ENCODE data around the gene CBFA2T2. TPM values are rescaled to one million over a fixed set of nuclear protein-coding genes. Genes with fewer than 3 reads are reported as not detected.

The CBFA2T2 gene
- total RNA-seq, result 3.0 and 7.6 TPM in 2 replicates

GRCh38 chr20:33490023-33490933 lies at the start of gene CBFA2T2:
Gene CBFA2T2 (plus strand): TSS chr20:33490096. CDS start chr20:33490268, 172 bp downstream.

GRCh38 chr20:33443512-33444239 lies 46.2 kb upstream of the CBFA2T2 start, which contains the start of gene SNTA1:
Gene SNTA1 (minus strand): TSS chr20:33443763. CDS start chr20:33443620, 143 bp downstream.

GRCh38 chr20:33662172-33662571 lies 172.3 kb downstream of the CBFA2T2 start, which contains the start of gene C20orf144:
Gene C20orf144 (plus strand): TSS chr20:33662327. CDS start chr20:33662346, 19 bp downstream.

GRCh38 chr20:33666293-33667244 lies 176.7 kb downstream of the CBFA2T2 start, which contains the start of gene ACTL10:
Gene ACTL10 (plus strand): TSS chr20:33666943. CDS start chr20:33667498, 555 bp downstream.

GRCh38 chr20:33674294-33675135 lies 184.6 kb downstream of the CBFA2T2 start, which contains the start of gene NECAB3:
Gene NECAB3 (minus strand): TSS chr20:33674428. CDS start chr20:33674352, 76 bp downstream.

GRCh38 chr20:33686100-33686983 lies 196.4 kb downstream of the CBFA2T2 start, which contains the start of gene E2F1:
Gene E2F1 (minus strand): TSS chr20:33686385. CDS start chr20:33686264, 121 bp downstream.

Other genes with a start within 250 kb of the CBFA2T2 start
- not detected in 2 replicates for gene BPIFB1, start 206.9 kb upstream of the CBFA2T2 start, total RNA-seq
- gene CDK5RAP1, start 88.6 kb upstream of the CBFA2T2 start, total RNA-seq, result 17.6 and 34.6 TPM in 2 replicates
- gene SNTA1, start 46.3 kb upstream of the CBFA2T2 start, total RNA-seq, result 8.4 and 11.5 TPM in 2 replicates
- 0.16 TPM in 1 of 2 replicates, not detected in the other for gene C20orf144, start 172.2 kb downstream of the CBFA2T2 start, total RNA-seq
- gene ACTL10, start 176.8 kb downstream of the CBFA2T2 start, total RNA-seq, result 2.5 and 3.4 TPM in 2 replicates
- 7.1 and 10.9 TPM in 2 replicates for gene NECAB3, start 184.3 kb downstream of the CBFA2T2 start, total RNA-seq
- gene E2F1, start 196.3 kb downstream of the CBFA2T2 start, total RNA-seq, result 3.2 and 5.3 TPM in 2 replicates
- gene PXMP4, start 230.2 kb downstream of the CBFA2T2 start, total RNA-seq, result 2.4 and 2.7 TPM in 2 replicates
- 1.6 and 1.9 TPM in 2 replicates for gene ZNF341, start 241.9 kb downstream of the CBFA2T2 start, total RNA-seq

Measured in hair follicular keratinocyte (primary cell).